Left kidney (tissue), 8 donors: ENCODE results near the gene UCP2. TPM values are rescaled to one million over a fixed set of nuclear protein-coding genes. Genes with fewer than 3 reads are reported as not detected.

ENCODE experiments used
- DNase-seq: peaks from one replicate; pipeline ENCODE4 v3.0.0-alpha.2; 2013
- long read RNA-seq, 8 donors: transcript quantifications; one replicate each; lab custom pipeline, GENCODE V29; 2026
- polyA plus RNA-seq: library from polyadenylated mRNA; unstranded; fragments of 120-200 nt; gene quantifications from one replicate; pipeline ENCODE4 v1.2.1, GENCODE V29; 2013; ENCODE audit not compliant: insufficient read length

The UCP2 gene, protein sequence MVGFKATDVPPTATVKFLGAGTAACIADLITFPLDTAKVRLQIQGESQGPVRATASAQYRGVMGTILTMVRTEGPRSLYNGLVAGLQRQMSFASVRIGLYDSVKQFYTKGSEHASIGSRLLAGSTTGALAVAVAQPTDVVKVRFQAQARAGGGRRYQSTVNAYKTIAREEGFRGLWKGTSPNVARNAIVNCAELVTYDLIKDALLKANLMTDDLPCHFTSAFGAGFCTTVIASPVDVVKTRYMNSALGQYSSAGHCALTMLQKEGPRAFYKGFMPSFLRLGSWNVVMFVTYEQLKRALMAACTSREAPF
- polyA plus RNA-seq: 68.7 TPM
- long read RNA-seq, donor 1, transcript UCP2-201 (8 exons, 2,113 nt): major isoform, 23 of 36 reads
- long read RNA-seq, donor 1, partial matches to known transcripts: 11 of 36 reads
- long read RNA-seq, donor 1, other reads (novel, unspliced or antisense): 0 of 36 reads
- long read RNA-seq, donor 2, transcript UCP2-201 (8 exons, 2,113 nt): major isoform, 10 of 11 reads
- long read RNA-seq, donor 2, partial matches to known transcripts: 0 of 11 reads
- long read RNA-seq, donor 2, other reads (novel, unspliced or antisense): 0 of 11 reads
- long read RNA-seq, donor 3, transcript UCP2-201 (8 exons, 2,113 nt): major isoform, 14 of 14 reads
- long read RNA-seq, donor 3, partial matches to known transcripts: 0 of 14 reads
- long read RNA-seq, donor 3, other reads (novel, unspliced or antisense): 0 of 14 reads
- long read RNA-seq, donor 4: 0 reads
- long read RNA-seq, donor 5, transcript UCP2-201 (8 exons, 2,113 nt): major isoform, 22 of 42 reads
- long read RNA-seq, donor 5, partial matches to known transcripts: 17 of 42 reads
- long read RNA-seq, donor 5, other reads (novel, unspliced or antisense): 0 of 42 reads
- long read RNA-seq, donor 6, transcript UCP2-201 (8 exons, 2,113 nt): major isoform, 15 of 24 reads
- long read RNA-seq, donor 6, partial matches to known transcripts: 6 of 24 reads
- long read RNA-seq, donor 6, other reads (novel, unspliced or antisense): 0 of 24 reads
- long read RNA-seq, donor 7, transcript UCP2-201 (8 exons, 2,113 nt): major isoform, 19 of 20 reads
- long read RNA-seq, donor 7, partial matches to known transcripts: 0 of 20 reads
- long read RNA-seq, donor 7, other reads (novel, unspliced or antisense): 0 of 20 reads
- long read RNA-seq, donor 8, transcript UCP2-201 (8 exons, 2,113 nt): major isoform, 9 of 9 reads
- long read RNA-seq, donor 8, partial matches to known transcripts: 0 of 9 reads
- long read RNA-seq, donor 8, other reads (novel, unspliced or antisense): 0 of 9 reads

DNA sequence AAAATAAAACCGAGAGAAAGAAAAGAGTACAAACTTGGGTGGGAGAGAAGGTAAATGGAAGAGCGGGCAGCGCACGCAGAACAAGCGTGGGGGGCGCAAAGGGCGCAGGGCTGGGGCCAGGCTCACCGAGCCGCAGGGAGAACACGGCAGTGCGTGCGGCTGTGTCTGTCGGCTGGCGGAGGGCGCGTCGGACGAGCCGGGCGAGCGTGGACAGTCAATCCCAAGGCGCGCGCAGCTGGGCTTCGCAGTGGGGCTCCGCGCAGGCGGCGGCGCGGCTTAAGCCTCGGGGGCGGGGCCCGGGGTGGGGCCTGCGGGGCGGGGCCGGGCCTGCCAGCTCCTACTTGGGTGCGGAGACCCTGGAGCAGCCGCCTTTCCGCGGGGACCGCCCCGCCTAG, at the start of gene UCP2:
Gene UCP2 (minus strand): TSS at position 249 of the 395 bp plus-strand sequence. CDS start 4,465 bp downstream, outside the sequence.
- peak; percentile 72 for DNase-seq

DNA sequence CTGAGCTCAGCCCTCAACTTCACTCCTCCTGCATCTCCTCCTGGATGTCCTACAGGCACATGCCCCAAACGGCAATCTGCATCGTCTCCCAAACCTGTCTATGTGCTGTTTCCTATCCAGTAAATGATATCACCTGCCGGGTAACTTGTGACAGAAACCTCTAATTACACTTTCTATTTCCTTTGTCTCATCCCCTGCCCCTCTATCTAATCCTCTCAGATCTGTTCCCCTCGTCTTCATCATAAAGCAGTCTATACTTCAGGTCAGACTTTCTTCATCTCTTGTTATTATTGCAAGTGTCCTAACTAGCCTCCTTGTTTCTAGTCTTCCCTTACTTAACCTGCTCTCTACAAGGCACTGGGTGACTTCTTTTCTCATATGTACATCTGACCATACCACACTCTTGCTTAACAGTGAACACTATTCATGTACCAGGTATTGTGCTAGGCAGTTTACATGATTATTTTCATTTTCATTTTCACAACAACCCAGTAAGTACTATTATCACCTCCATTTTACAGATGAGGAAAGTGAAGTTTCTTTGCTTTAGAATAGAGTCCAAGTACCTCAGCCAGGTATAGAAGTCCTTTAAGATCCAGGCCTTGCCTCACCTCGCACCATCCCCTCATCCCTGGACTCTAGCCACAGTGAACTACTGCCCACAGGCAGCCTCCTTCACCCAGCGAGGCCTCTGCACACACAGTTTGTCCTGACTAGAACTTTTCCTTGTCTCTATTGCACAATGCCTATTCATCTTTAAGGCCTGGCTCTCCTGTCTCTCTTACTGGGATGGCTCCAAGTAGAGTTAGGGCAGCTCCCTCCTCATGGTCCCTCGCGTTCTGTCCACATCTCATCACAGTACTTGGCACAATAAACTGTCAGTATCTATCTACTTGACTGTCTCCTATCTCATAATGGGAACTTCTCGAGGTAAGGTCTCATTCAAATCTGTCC, 48.4 kb upstream of the UCP2 start:
- DNase-seq: no peak

DNA sequence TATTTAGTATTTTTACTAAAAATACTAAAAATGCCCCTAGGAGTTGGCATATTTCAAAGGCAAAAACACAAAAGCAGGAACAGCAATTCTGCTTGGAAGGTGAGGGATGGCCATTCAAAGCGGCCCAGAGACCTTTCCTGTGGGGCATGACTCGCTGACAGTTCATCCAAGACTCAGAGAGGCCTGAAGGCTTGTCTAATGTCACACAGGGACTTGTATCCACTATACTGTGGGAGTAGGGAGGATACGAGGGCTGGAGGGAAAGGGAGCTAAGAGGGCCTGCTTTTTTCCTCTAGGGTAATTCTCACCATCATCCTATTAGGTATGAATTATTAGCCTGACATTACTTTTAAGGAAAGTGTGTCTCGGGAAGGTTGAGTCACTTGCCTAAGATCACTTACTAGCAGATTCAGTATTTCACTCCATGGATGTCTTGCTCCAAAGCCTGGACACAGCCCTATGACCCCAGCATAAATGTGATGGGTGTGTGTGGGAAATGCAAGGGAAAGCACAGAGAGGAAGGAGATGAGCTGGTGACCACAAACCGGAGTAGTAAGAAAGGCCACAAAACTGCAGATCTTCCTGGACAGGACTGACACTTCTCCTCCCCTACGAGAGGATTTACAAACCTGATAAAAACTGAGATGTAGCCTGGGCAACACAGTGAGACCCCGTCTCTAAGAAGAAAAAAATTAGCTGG, 43.0 kb upstream of the UCP2 start:
- DNase-seq: no peak

DNA sequence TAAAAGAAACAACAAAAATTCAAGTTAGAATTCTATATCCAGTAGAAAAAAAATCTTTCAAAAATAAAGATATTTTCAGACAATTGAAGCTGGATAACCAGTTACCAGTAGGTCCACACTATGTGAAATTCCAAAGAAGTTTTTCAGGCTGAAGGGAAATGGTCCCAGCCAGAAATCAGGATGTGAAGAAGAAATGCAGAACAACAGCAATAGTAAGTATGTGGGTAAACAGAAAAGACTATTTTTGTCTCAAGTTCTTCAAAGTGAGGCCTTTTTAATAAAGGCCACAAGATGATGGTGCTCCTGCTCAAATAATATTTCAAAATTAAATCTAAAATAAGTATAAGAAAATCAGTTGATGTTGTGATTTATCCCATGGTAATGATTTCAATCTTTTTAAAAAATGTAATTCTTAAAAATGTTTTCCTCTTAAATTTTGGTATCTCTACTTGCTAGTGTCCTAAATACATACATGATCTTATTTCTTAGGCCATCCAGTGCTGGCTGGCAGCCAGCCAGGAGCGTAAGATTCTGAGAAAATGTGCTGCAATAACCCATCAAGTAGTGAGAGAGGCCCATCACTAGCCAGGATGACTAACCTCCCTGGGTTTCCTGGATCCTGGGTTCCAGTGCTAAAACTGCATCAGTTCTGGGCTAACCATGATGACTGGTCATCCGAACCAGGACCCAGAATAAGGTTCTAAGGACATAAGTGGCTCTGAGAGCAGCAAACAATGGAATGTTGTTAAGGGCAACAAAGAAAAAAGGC, 41.8 kb upstream of the UCP2 start:
- DNase-seq: no peak

DNA sequence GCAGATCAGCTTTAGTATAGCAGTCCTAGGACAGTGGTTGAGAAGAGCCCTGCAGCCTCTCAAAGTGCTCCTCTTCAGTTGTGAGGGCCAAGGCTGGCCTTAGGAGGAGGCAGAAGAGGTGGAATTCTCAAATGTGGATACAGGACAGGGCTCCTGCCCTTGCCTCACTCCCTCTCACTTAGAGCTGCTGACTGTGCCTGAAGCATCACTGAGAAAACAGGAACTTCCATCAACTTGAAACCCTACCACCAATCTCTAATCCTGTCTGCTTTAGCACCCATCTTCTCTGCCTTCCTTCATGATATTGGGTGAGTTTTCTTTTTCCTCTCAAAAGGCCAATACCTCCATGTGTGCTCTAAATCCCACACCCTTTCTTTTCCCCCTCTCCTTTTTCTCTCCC, 40.6 kb upstream of the UCP2 start:
- DNase-seq: no peak

DNA sequence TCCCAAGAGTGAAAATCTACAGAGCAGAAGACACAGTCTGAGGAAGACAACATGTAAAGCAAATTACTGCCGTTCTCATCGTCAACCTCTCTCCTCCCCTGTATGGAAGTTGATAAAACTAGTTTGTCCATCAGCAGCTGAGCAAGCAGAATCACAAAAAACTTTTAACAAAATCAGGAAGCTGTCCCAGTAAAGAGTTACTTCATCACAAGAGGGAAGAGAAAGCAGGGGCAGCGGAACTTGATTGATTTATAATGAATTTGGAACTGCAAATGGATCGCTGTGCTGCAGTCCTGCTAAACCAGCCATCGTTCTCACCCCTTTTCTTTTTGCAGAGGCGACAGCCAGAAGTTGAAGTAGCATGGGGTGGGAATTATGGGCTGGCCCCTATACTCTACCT, 39.9 kb upstream of the UCP2 start:
- no peak for DNase-seq

DNA sequence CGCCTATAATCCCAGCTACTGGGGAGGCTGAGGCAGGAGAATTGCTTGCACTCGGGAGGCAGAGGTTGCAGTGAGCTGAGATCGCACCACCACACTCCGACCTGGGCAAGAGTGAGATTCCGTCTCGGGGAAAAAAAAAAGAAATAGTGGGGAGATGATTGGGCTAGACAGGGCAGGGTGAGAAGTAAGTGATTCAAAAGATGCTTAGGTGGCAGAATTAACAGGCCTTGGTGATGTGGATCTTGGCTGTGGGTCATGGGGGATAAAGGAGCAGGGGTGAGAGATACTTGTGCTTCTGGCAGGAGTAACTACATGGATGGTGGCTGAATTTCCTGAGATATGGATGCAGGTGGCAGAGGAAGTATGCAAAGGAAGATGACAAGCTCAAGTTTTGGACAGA, 39.4 kb upstream of the UCP2 start:
- no peak for DNase-seq

DNA sequence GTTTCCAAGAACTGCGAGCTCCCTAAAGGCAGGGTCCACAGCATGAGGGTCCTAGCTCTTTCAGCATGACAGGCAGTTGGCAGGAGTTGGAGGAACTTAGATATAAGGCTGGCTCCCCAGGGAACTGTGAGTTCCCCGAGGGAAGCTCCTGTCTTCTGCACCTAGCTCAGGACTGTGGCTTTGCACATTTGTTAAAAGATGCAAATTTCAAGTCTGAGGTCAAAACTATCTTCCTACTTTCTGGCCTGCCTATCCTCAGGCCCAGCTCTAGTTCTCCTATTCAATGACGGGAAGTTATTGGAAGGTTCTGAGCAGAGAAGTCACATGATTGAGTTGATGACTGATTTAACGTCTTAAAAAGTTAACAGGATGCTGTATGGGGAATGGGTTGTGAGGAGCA, 37.9 kb upstream of the UCP2 start:
- no peak for DNase-seq

DNA sequence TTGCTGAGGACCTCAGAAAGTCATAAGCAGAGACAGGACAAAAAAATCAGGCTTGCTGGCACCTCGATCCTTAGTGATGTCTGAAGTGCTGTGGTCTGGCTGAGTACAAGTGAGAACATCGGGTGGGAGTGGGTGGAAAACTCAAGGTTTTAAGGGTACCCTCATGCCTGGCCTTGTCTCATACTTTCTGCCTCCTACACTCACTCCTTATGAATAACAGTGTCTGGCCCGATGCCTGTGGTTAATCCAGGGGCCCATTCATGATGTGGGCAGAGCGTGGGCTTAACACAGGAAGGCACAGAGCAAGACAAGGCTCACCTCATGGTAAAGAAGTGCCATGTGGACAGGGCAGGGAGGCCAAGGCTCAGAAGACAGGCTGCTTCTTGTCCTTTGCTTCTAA, 37.2 kb upstream of the UCP2 start:
- DNase-seq: no peak

DNA sequence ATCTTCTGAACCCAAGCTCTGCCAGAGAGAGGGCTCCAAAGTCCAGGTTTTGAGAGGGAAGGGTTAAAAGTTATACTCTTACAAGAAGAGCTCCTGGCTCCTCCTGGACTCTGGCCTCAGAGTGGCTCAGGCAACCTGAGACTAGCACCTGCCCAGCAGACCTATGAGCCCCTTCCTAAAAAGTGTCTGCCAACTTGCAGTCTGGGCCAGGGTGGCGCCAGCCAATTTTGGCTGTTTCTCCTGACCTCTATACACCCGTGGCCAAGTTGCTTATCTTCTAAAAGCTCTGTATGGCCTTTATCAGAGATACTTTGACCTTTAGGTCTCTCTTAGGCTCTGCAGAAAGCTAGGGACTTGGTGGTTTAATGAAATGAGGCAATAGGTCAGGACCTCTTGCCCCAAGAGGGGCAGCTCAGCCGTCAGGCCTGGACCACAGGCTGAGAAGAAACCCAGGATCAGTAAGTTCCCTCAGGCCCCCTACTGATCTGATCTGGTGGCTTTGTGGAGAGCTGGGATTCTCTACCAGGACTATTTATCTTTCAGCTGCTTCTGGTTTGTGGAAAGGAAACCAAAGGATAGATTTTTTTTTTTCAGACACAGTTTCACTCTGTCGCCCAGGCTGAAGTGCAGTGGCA, 36.6 kb upstream of the UCP2 start:
- no peak for DNase-seq

DNA sequence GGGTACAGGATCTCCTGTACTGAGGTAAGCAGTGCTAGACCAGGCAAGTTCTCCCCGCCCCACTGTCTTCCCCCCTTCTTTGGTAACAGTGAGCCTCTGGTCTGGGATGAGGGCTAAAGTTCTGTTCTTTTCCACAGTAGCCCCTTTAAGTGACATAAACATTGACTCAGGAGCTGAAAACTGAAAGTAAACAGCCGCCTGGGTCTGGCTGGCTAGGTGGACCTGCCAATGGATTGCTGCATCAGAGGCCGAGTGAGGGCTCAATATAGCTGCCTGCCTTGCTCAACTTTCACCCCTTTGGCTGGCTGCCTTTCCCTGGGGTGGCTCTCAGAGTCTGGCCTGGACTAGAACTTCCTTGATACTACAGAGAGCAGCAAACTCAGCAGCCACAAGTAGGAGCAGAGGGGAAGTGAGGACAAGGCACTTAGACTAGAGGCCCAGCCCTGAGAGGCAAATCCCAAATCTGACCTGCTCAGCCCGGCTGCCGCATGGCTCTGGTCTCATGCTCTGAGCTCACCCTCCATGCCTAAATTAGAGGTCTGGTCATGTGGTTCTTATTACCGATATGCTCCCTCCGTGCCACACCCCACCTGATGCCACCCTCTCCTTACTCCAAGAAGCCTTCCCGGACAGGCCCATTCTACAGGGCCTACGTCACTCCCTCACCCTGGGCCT, 35.8 kb upstream of the UCP2 start:
- peak; percentile 10 for DNase-seq

DNA sequence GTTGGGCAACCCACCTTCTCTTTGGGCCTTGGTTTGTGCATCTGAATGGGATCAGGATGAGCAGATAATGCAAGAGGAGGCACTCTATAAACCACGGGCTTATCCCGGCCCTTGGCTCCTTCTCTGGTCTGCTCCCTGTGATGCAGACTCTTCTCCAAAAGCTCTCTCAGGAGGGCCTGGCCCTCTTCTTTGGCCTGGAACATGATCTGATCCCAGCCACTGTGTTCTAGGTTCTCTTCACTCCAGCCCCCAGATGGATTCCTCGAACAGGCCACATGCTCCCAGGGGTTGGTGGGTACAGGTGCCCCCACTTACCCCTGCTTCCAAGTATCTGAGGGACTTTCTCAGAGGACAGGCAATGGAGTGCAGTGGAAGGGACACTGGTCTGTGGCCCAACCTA, 35.0 kb upstream of the UCP2 start:
- DNase-seq: no peak

DNA sequence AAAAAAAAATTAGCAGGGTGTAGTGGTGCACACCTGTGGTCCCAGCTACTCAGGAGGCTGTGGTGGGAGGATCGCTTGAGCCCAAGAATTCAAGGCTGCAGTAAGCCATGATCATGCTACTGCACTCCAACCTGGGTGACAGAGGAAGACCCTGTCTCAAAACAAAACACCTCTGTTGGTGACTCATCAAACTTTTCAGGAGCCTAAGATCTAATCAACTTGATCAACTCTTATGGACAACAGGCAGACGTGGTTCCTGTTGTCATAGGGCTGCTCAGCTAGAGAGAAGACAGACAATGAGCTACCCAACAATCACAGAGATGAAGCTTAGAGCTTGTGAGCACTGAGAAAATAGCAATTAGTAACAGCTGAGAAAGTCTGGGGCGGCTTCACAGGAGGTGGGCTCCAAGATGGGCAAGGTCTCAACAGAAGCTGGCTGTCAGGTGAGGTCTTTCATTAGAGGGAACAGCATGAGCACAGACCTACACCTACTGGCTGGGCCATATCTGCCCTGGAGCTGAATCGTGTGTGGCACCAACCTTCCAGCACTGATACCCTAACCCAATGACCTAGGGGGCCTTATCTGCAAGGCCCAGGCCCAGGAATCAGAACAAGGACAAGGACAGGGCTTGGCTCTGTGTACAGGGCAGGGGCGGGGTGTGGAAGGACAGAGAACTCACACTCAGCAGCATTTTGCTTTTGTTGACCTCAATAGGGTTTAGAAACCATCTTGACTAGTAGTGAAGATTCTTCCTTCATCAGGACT, 33.5 kb upstream of the UCP2 start:
- no peak for DNase-seq

DNA sequence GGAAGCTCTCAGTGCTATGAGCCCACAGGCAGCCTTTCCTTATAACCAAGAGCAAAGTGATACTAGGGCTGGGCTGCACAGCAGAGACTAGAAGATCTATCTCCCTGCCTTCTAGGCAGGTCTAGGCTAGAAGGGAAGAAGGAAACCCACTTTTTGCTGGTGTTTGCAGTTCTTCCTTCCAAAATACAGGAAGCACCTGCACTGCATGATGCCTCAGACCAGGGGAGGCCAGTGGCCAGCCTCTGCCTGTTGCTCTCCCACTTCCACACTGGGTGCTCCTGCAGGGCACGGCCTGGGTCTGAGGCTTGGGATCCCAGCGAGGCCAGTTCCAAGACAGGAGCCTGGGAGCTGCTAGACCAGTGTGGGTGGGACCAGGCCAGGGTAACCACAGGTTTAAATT, 32.2 kb upstream of the UCP2 start:
- no peak for DNase-seq

DNA sequence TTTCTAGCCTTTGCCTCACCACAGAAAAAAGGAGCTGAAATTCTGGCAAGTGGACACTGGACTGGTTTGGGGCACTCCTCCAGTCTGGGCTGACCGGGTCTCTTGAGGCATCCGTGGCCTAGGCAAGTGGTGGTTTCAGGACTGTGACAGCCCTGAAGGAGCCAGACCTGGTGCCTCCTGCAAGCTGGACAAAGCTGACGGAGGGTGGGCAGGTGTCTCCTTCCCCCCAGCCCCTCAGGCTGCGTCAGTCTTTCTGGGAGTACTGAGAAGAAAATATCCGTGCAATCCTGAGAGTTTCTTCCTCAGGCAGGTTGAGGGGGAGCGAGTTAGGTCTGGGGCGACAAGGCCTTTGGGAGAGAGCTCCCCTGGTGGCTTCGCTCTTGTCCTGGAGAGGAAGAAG, 30.5 kb upstream of the UCP2 start:
- DNase-seq: no peak

DNA sequence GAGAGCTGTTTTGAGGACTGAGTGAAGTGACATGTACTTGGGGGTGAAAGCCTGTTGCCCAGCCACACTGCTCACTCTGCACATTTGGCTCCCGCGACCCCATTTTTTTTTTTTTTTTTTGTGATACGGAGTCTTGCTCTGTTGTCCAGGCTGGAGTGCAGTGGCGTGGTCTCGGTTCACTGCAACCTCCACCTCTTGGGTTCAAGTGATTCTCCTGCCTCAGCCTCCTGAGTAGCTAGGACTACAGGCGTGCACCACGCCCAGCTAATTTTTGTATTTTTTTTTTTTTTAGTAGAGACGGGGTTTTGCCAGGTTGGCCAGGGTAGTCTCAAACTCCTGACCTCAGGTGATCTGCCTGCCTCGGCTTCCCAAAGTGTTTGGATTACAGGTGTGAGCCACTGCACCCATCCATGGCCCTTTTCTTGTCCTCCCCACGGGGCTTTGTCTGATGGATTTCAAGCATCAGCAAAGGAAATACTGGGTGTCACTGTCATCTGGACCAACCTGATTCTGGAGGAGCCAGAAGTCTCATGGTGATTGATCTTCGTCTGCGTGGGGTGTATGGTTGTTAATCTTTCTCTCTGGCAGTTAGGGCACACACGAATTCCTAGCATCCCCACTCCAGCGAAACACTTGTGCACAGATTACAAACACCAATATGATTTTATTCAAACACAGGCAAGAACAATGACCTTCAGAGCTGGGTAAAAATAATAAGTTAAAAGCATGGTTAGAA, 29.6 kb upstream of the UCP2 start:
- no peak for DNase-seq
